Measurements from ENCODE around the gene TRAPPC6A.

Gene TRAPPC6A

GRCh38 chr19:45177817-45178261 lies at the start of gene TRAPPC6A:
Gene TRAPPC6A, minus strand, starts transcription at chr19:45178237. Its CDS starts 19 bp downstream, at chr19:45178218.
- no peak for DNase-seq (ENCODE audit: low read depth in 2 of 2)

GRCh38 chr19:45224645-45225044 lies 46.6 kb upstream of the TRAPPC6A start:
- DNase-seq (ENCODE audit: low read depth in 2 of 2): no peak

GRCh38 chr19:45223879-45224278 lies 45.8 kb upstream of the TRAPPC6A start:
- no peak for DNase-seq (ENCODE audit: low read depth in 2 of 2)

- DNase-seq (ENCODE audit: low read depth in 2 of 2): no peak
Observed at GRCh38 chr19:45222724-45223123, 44.7 kb upstream of the TRAPPC6A start.

DNA sequence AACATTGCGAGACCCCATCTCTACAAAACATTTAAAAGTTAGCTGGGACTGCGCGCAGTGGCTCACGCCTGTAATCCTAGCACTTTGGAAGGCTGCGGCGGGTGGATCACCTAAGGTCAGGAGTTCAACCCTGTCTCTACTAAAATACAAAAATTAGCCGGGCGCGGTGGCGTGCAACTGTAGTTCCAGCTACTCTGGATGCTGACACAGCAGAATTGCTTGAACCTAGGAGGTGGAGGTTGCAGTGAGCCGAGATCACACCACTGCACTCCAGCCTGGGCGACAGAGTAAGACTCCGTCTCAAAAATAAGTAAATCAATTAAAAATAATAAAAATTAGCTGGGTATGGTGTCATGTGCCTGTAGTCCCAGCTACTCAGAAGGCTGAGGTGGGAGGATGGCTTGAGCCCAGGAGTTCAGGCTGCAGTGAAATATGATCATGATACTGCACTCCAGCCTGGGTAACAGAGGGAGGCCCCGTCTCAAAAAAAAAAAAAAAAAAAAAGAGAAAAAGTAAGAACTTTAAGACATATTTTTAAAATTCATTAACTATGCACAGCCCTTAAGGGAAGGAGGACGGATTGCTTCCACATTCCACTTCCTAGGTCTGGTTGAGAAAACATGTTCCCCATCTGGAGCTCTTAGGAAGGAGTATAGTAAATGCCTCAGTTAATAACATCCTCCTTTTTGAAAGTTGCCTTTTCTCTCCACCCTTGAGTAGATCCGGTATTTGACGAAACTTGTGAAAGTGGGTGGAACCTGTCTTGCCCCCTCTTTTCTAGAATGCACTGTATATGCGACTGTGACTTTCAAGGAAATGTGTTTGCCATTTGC lies 41.1 kb upstream of the TRAPPC6A start:
- no peak for DNase-seq (ENCODE audit: low read depth in 2 of 2)

DNA sequence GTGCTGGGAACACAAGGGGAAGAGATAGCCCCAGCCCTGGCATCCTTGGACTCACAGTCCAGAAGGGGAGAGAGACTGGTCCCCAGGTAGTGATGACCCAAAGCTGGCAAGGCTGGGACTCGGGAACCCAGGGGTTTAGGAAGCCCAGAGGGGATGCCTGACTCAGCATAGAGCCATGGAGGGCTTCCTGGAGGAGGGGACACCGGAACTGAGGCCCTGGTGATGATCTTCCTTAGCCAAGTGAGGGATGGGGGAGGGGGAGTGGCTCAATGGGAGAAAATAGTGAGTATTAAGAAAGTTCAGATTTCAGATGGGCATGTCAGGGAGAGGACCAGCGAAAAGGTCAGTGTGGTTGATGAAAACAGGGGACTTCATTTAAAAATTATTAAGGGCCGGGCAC lies 40.4 kb upstream of the TRAPPC6A start:
- no peak for DNase-seq (ENCODE audit: low read depth in 2 of 2)

- DNase-seq (ENCODE audit: low read depth in 2 of 2): no peak
Observed at GRCh38 chr19:45217957-45218334, 39.9 kb upstream of the TRAPPC6A start.

DNA sequence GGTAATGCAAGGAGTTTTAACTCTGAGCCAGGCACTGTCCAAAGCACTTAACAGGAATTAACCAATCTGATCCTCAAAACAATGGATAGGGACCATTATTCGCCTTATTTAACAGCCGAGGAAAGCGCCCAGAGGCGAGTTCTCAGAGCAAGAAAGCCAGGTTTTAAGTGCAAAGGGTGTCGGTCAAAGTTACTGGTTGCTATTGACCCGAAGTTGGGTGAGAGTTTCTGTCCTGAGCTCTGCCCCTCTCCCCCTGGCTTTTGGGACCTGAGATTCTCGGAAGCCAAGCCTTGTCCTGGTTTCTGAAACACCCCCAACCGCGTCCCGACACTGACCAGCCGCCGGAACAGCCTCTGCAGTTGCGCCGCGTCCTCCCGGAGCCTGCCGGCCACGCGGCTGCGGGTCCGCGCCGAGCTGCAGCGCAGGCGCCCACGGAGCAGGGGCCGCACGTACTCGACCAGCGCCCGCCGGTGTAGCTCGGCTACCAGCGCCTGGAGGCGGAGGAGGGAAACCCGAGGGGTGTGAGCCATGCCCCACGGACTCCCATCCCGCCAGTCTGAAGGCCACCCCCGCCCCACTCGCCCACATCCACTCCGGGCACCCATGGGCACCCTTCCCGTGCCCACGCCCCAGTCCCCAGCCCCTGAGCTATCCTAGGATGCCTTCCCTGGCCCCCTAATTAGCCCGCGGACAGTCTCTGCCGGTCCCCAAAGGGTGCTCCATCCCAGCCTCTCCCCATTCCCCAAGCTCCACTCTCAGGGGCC lies 39.3 kb upstream of the TRAPPC6A start:
- no peak for DNase-seq (ENCODE audit: low read depth in 2 of 2)

- DNase-seq (ENCODE audit: low read depth in 2 of 2): no peak
Observed at GRCh38 chr19:45216667-45217066, 38.6 kb upstream of the TRAPPC6A start.

DNA sequence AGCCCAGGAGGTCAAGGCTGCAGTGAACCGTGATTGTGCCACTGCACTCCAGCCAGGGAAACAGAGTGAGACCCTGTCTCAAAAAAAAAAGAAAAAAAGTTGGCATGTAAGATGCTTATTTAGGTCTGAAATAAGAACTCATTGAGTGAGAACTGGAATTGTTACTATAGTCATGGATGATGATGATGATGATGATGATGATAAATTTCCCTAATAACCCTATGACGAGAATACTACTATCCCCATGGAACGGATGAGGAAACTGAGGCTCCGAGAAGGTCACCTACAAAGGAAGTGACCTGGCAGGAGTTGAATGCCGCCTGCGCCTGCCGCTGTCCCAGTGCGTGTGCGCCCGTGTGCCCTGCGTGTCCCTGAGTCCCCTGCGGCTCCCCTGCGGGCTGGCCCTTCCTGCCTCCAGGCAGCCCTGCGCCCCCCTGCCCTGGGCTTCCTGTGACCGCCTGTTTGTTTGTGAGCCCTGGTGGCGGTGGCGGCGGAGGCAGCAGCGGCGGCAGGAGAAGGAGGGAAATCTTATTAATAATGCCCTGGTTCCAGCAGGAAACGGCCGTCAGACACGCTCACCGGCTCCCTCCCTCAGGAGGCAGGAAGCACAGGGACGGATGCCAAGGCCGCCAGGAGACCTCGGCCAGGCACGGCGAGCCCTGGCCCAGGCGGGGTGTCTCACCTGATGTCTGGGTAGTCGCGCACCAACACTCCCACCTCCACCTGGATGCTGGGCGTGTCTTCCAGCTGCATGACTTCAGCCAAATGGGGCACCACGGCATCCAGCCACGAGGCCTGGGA lies 37.6 kb upstream of the TRAPPC6A start:
- DNase-seq (ENCODE audit: low read depth in 2 of 2): no peak

DNA sequence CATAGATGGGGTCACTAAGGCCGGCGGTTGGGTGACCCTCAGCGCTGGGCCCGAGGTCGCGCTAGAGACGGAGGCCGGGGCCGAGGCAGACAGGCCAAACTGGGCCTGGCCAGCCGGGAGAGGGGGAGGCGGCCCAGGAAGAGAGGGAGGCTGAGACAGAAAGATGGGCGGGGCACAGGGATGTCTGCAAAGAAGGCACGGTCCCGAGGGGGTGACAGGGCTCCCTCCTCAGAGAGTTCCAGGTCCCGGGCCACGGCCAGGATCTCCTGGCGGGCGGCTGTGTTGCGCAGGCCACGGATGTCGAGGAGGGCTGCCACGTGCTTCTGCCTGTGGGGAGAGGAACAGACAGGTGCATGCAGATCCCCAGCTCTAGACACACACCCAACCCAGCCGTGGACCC lies 35.0 kb upstream of the TRAPPC6A start:
- no peak for DNase-seq (ENCODE audit: low read depth in 2 of 2)

DNA sequence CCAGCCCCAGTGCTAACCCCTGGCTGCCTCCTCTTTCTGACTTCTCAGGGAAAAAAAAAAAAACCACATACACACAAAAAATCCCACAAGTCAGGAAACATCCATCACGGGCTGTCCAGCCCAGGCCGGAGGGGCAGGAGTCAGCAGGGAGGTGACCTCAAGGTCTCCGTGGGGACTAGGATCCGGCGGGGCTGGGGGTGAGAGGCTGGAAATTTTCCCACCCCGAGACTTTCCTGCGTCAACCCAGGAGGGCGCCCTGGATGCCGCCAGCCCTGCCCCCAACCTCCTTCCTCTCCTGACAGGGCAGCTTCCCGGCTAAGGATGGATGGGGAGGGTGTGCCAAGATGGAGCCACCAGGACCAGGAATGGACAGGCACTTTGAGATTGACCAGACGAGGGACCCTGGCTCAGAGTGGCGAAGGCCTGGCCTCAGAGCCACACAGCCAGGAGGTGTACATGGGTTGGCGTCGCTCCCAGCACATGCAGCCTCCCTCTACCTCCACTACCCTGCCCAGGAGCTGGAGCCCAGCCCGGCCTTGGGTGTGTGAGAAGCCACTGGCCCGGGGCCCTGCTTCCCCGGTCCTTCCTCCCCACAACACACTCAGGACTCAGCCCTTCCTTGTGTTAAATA lies 33.8 kb upstream of the TRAPPC6A start:
- DNase-seq (ENCODE audit: low read depth in 2 of 2): no peak

- DNase-seq (ENCODE audit: low read depth in 2 of 2): no peak
Observed at GRCh38 chr19:45206328-45206727, 28.3 kb upstream of the TRAPPC6A start.

DNA sequence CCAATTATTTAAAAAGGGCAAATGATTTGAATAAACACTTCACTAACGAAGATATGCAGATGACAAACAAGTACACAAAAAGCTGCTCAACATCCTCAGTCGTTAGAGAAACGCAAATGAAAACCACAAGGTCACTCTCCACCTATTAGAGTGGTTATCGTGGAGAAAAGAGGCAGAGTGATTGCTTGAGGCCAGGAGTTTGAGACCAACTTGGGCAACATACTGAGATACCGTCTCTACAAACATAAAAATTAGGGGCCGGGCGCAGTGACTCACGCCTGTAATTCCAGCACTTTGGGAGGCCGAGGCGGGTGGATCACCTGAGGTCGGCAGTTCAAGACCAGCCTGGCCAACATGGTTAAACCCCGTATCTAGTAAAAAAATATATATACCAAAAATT lies 27.8 kb upstream of the TRAPPC6A start:
- DNase-seq (ENCODE audit: low read depth in 2 of 2): no peak

DNA sequence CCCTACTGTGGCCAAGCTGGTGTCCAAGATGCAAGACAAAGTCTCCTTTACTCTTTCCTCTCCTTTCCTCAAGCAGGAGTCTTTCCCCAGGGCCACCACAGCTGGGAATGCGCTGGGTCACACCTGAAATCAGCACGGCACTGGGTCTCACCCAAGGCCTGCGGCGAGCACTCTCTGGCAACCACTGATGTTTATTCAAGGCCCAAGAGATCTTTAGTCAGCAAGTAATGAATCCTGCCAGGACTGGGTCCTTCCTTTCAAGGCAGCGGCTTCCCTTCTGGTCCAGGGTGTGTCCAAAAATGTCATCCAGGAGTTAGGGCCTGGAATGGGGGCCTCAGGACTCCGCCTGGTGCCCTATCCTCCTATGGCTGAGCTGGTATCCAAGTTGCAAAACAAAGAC lies 24.6 kb upstream of the TRAPPC6A start:
- DNase-seq (ENCODE audit: low read depth in 2 of 2): no peak

DNA sequence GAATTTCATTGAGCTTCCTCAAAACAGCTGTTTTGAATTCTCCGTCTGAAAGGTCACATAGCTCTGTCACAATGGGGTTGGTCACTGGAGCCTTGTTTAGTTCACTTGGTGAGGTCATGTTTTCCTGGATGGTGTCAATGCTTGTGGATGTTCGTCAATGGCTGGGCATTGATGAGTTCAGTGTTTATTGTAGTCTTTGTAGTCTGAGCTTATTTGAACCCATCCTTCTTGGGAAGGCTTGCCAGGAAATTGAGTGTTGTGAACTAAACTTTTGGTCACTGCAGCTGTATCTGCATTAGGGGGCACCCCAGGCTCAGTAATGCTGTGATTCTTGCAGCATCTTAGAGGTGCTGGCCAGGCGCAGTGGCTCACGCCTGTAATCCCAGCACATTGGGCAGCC lies 22.5 kb upstream of the TRAPPC6A start:
- no peak for DNase-seq (ENCODE audit: low read depth in 2 of 2)

DNA sequence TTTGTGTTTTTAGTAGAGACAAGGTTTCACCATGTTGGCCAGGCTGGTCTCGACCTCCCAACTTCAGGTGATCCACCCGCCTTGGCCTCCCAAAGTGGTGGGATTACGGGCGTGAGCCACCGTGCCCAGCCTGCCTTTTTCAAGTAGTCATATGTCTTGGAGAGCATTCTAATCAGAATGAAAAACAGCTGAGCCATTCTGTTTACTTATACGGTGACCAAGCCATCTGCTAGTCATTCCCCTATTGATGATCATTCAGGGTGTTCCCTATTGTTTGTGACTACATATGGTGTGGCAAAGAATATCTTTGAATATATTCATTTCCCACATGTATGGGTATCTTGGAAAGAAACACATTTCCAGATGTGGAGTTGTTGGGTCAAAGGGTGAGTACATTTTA lies 17.7 kb upstream of the TRAPPC6A start:
- DNase-seq (ENCODE audit: low read depth in 2 of 2): no peak

GRCh38 chr19:45191375-45191774 lies 13.3 kb upstream of the TRAPPC6A start:
- DNase-seq (ENCODE audit: low read depth in 2 of 2): no peak

GRCh38 chr19:45189971-45190370 lies 11.9 kb upstream of the TRAPPC6A start:
- DNase-seq (ENCODE audit: low read depth in 2 of 2): no peak

GRCh38 chr19:45187421-45188100 lies 9.5 kb upstream of the TRAPPC6A start:
- no peak for DNase-seq (ENCODE audit: low read depth in 2 of 2)

Measured in activated CD4-positive, alpha-beta T cell treated with anti-CD3 and anti-CD28 coated beads for 24 hours (primary cell).